GM23338 (cell line): ENCODE data around the gene TMEM222. TPM values are rescaled to one million over a fixed set of nuclear protein-coding genes. Genes with fewer than 3 reads are reported as not detected.

Source experiments
- ATAC-seq: fragments of 200-7000 bp; cut with Tn5 transposase; 3 replicates; pipeline ENCODE4 v1.9.1; 2020
- DNase-seq: peaks from one replicate; pipeline ENCODE4 v3.0.0-alpha.2; 2015; ENCODE audit warnings: low spot score
- H2AFZ ChIP-seq: fragments of 200-600 bp; sonication (generic); 2 replicates; pipeline ENCODE4 v1.8.0; 2016; ENCODE audit warnings: antibody characterized with exemption, mild to moderate bottlenecking, moderate library complexity
- H3F3A ChIP-seq: fragments of 200-600 bp; sonication (generic); replicated peaks from 2 replicates; pipeline ENCODE4 v1.8.0; 2017; ENCODE audit warnings: antibody characterized with exemption, mixed run types, low read depth
- H3K27ac ChIP-seq: fragments of 200-600 bp; sonication (generic); 2 replicates; pipeline ENCODE4 v1.6.1; 2016; ENCODE audit warnings: low read depth
- H3K27me3 ChIP-seq: fragments of 200-600 bp; sonication (generic); 2 replicates; pipeline ENCODE4 v1.8.0; 2016; ENCODE audit warnings: mild to moderate bottlenecking, mixed run types, moderate library complexity; ENCODE audit not compliant: insufficient read depth
- H3K36me3 ChIP-seq: fragments of 200-600 bp; sonication (generic); 2 replicates; pipeline ENCODE4 v1.8.0; 2016; ENCODE audit warnings: mild to moderate bottlenecking; ENCODE audit not compliant: insufficient read depth
- H3K4me1 ChIP-seq: fragments of 200-600 bp; sonication (generic); 2 replicates; pipeline ENCODE4 v1.8.0; 2016; ENCODE audit warnings: mild to moderate bottlenecking, moderate library complexity; ENCODE audit not compliant: insufficient read depth
- H3K4me2 ChIP-seq: fragments of 200-600 bp; sonication (generic); 2 replicates; pipeline ENCODE4 v1.7.1; 2017; ENCODE audit warnings: mixed run types
- H3K4me3 ChIP-seq: fragments of 200-600 bp; sonication (generic); 2 replicates; pipeline ENCODE4 v1.6.1; 2016; ENCODE audit warnings: mixed run types
- H3K79me2 ChIP-seq: fragments of 200-600 bp; sonication (generic); replicated peaks from 2 replicates; pipeline ENCODE4 v1.8.0; 2017; ENCODE audit warnings: mild to moderate bottlenecking; ENCODE audit not compliant: insufficient read depth
- H3K9me2 ChIP-seq: fragments of 200-600 bp; sonication (generic); 2 replicates; pipeline ENCODE4 v1.8.0; 2017; ENCODE audit not compliant: insufficient read depth
- H4K20me1 ChIP-seq: fragments of 200-600 bp; sonication (generic); replicated peaks from 2 replicates; pipeline ENCODE4 v1.8.0; 2017; ENCODE audit warnings: mild to moderate bottlenecking; ENCODE audit not compliant: insufficient read depth
- H3K27ac Mint-ChIP-seq: 2 replicates; pipeline ENCODE4 v1.8.0; 2020; ENCODE audit warnings: inconsistent platforms, mild to moderate bottlenecking, moderate library complexity, mixed read lengths
- H3K27me3 Mint-ChIP-seq: 3 replicates; pipeline ENCODE4 v1.8.0; 2022; ENCODE audit warnings: low read depth, mild to moderate bottlenecking, moderate library complexity, mixed read lengths, inconsistent platforms; ENCODE audit not compliant: insufficient read depth, poor library complexity
- H3K36me3 Mint-ChIP-seq: 3 replicates; pipeline ENCODE4 v1.8.0; 2021; ENCODE audit warnings: low read depth, mild to moderate bottlenecking, inconsistent platforms, moderate library complexity, mixed read lengths
- H3K4me1 Mint-ChIP-seq: 3 replicates; pipeline ENCODE4 v1.8.0; 2020; ENCODE audit warnings: mild to moderate bottlenecking, inconsistent platforms, mixed read lengths
- H3K4me3 Mint-ChIP-seq: 3 replicates; pipeline ENCODE4 v1.8.0; 2021; ENCODE audit warnings: moderate library complexity, mild to moderate bottlenecking, inconsistent platforms, mixed read lengths
- H3K9me3 Mint-ChIP-seq: 3 replicates; pipeline ENCODE4 v1.8.0; 2020; ENCODE audit warnings: moderate library complexity, mild to moderate bottlenecking, inconsistent platforms, mixed read lengths
- EZH2 ChIP-seq: fragments of 200-600 bp; sonication (generic); IDR thresholded peaks from one replicate; pipeline ENCODE4 v1.8.0; 2017; ENCODE audit warnings: antibody characterized with exemption, mild to moderate bottlenecking, low read depth; ENCODE audit not compliant: unreplicated experiment
- EZH2phosphoT487 ChIP-seq: fragments of 200-600 bp; sonication (generic); IDR thresholded peaks from one replicate; pipeline ENCODE4 v1.8.1; 2018; ENCODE audit warnings: antibody characterized with exemption; ENCODE audit not compliant: unreplicated experiment
- JUNB ChIP-seq: IDR thresholded peaks from one replicate; pipeline ENCODE4 v1.6.1; 2016; ENCODE audit warnings: antibody characterized with exemption; ENCODE audit not compliant: unreplicated experiment
- NANOG ChIP-seq: IDR thresholded peaks from 2 replicates; pipeline ENCODE4 v1.6.1; 2016; ENCODE audit warnings: antibody characterized with exemption, borderline replicate concordance
- POLR2AphosphoS5 ChIP-seq: IDR thresholded peaks from 2 replicates; pipeline ENCODE4 v1.6.1; 2016; ENCODE audit warnings: antibody characterized with exemption, low read depth
- ZNF114 ChIP-seq: fragments of 250-450 bp; sonication (Bioruptor Pico); IDR thresholded peaks from 2 replicates; pipeline ENCODE4 v1.5.0; 2020; ENCODE audit warnings: mild to moderate bottlenecking, moderate library complexity
- ZNF331 ChIP-seq: fragments of 250-450 bp; sonication (Bioruptor Pico); IDR thresholded peaks from 2 replicates; pipeline ENCODE4 v1.5.0; 2020; ENCODE audit warnings: low read depth, mild to moderate bottlenecking, moderate library complexity
- ZNF462 ChIP-seq: fragments of 250-450 bp; sonication (Bioruptor Pico); IDR thresholded peaks from 2 replicates; pipeline ENCODE4 v1.5.0; 2020; ENCODE audit warnings: mild to moderate bottlenecking, moderate library complexity
- polyA plus RNA-seq: library from polyadenylated mRNA; unstranded; fragments of >200 nt; fragmentation: Nextera tagmentation; extraction: Ambion mirVana; gene quantifications from 2 replicates; pipeline ENCODE4 v1.2.1, GENCODE V29; 2016
- total RNA-seq: library from RNA; depleted of rRNA; stranded (reverse); fragments of >200 nt; shearing (Covaris generic); gene quantifications from 2 replicates; pipeline ENCODE4 v1.2.3, GENCODE V29; 2014
- TF ChIP-seq, protein P1 (sequence below): IDR thresholded peaks from one replicate; pipeline ENCODE4 v1.6.1; 2018; ENCODE audit warnings: antibody characterized with exemption; ENCODE audit not compliant: unreplicated experiment

TMEM222 gene
- total and polyA plus RNA-seq, 2 experiments from 2014 or later = 17.8 to 22.6 TPM

- H3K4me2 ChIP-seq = no peak overlapping the region
- ATAC-seq = no peak
- no peaks in the 10 kb centered on the region for H4K20me1 ChIP-seq
- Mint-ChIP-seq H3K27me3 (peaks cover 15% of the 10 kb centered on the region), H3K36me3 (peaks cover 22% of the 10 kb centered on the region), H3K9me3 (no peaks in the 10 kb centered on the region), H3K4me3 (no peak overlapping the region; the same call in 2 of the 3 replicates), H3K27ac (no peak overlapping the region; the same call in 1 of the 2 replicates), H3K4me1 (peaks cover 32% of the 10 kb centered on the region)
- peaks cover 4% of the 10 kb centered on the region; the same call in 1 of the 2 replicates for H3K36me3 ChIP-seq
- TF ChIP-seq ZNF114 (CRISPR knock-in tag) (no peak), NANOG (no peak), POLR2AphosphoS5 (no peak), ZNF331 (CRISPR knock-in tag) (no peak), EZH2phosphoT487 (no peak)
- TF ChIP-seq, protein P1, sequence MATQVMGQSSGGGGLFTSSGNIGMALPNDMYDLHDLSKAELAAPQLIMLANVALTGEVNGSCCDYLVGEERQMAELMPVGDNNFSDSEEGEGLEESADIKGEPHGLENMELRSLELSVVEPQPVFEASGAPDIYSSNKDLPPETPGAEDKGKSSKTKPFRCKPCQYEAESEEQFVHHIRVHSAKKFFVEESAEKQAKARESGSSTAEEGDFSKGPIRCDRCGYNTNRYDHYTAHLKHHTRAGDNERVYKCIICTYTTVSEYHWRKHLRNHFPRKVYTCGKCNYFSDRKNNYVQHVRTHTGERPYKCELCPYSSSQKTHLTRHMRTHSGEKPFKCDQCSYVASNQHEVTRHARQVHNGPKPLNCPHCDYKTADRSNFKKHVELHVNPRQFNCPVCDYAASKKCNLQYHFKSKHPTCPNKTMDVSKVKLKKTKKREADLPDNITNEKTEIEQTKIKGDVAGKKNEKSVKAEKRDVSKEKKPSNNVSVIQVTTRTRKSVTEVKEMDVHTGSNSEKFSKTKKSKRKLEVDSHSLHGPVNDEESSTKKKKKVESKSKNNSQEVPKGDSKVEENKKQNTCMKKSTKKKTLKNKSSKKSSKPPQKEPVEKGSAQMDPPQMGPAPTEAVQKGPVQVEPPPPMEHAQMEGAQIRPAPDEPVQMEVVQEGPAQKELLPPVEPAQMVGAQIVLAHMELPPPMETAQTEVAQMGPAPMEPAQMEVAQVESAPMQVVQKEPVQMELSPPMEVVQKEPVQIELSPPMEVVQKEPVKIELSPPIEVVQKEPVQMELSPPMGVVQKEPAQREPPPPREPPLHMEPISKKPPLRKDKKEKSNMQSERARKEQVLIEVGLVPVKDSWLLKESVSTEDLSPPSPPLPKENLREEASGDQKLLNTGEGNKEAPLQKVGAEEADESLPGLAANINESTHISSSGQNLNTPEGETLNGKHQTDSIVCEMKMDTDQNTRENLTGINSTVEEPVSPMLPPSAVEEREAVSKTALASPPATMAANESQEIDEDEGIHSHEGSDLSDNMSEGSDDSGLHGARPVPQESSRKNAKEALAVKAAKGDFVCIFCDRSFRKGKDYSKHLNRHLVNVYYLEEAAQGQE = no peak
- no peak overlapping the region for H2AFZ ChIP-seq
- peaks cover 14% of the 10 kb centered on the region; the same call in 1 of the 2 replicates for H3K4me1 ChIP-seq
- no peaks in the 10 kb centered on the region for H3K79me2 ChIP-seq
- no peaks in the 10 kb centered on the region for H3K27me3 ChIP-seq
- H3K27ac ChIP-seq = no peak overlapping the region
- peak; percentile 16 for DNase-seq
- H3K4me3 ChIP-seq = no peak overlapping the region
- no peaks in the 10 kb centered on the region for H3K9me2 ChIP-seq
- H3F3A ChIP-seq = peaks cover 3% of the 10 kb centered on the region; the same call in 1 of the 2 replicates
These were observed 16.8 kb downstream of the TMEM222 start for GRCh38 chr1:27338751-27339150.

DNA sequence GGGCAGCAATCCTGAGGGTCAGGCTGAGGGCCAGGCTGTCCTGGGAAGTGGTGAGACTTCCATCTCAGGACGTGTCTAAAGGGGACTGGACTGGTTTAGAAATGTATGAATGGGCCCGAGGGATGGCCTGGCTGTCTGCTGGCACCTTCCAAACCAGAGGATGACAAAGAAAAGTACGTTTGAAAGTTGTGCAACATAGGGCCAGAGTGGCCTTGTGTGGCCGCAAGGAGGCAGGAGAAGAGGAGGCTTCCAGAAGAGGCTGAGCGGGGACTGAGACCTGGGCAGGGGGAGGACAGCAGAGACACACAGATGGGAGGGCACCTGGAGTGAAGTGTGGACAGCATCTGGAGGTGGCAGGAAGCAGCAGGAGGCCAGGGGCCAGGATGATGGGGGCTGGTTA is 17.2 kb downstream of the TMEM222 start:
- Histone ChIP-seq H4K20me1 (no peaks in the 10 kb centered on the region), H3K27ac (no peak overlapping the region), H3K27me3 (no peaks in the 10 kb centered on the region), H2AFZ (no peak overlapping the region), H3K36me3 (no peaks in the 10 kb centered on the region; the same call in 1 of the 2 replicates), H3K9me2 (no peaks in the 10 kb centered on the region), H3K4me1 (peaks cover 17% of the 10 kb centered on the region; the same call in 1 of the 2 replicates), H3K4me2 (no peak overlapping the region), H3K79me2 (no peaks in the 10 kb centered on the region), H3K4me3 (no peak overlapping the region), H3F3A (peaks cover 5% of the 10 kb centered on the region; the same call in 1 of the 2 replicates)
- Mint-ChIP-seq H3K27ac (no peak overlapping the region; the same call in 1 of the 2 replicates), H3K9me3 (no peaks in the 10 kb centered on the region), H3K27me3 (peaks cover 15% of the 10 kb centered on the region), H3K4me1 (peaks cover 32% of the 10 kb centered on the region), H3K4me3 (no peak overlapping the region), H3K36me3 (peaks cover 19% of the 10 kb centered on the region)
- ATAC-seq (no peak), DNase-seq (no peak)
- TF ChIP-seq POLR2AphosphoS5 (no peak), ZNF331 (CRISPR knock-in tag) (no peak), NANOG (no peak), EZH2 (no peak), EZH2phosphoT487 (no peak), JUNB (no peak), ZNF462 (no peak)
